ELF-1 (cell line): ENCODE measurements around the gene IL1RAPL1.
A peak's percentile ranks its signal among the peaks of the same experiment; 100 is the strongest.
"Not testable (repeated sequence)": the region's sequence is repeated elsewhere in the genome, so short reads cannot be mapped to it uniquely, and the experiment has no call there.

Experiments
- DNase-seq: peaks from one replicate; pipeline ENCODE4 v3.0.0-alpha.2; 2016; ENCODE audit warnings: low read depth, low spot score

The IL1RAPL1 gene

DNA sequence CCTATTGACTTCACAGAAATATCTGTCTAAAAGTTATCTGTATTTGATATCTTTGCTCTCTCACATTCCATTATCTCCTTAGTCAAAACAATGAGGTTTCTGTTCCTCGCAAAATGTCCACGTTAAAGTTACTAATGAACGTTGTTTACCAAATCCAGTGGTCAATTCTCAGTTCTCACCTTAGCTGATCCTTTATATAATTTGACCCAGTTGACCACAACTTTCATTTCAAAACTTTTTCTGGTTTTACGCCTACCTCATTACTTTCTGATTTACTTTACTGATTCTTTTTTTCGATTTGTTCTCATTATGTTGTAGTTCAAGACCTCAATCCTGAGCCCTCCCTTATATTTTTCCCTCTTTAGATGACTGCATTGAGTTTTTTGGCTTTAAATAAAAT lies 186.6 kb downstream of the IL1RAPL1 start:
- DNase-seq: no peak

DNA sequence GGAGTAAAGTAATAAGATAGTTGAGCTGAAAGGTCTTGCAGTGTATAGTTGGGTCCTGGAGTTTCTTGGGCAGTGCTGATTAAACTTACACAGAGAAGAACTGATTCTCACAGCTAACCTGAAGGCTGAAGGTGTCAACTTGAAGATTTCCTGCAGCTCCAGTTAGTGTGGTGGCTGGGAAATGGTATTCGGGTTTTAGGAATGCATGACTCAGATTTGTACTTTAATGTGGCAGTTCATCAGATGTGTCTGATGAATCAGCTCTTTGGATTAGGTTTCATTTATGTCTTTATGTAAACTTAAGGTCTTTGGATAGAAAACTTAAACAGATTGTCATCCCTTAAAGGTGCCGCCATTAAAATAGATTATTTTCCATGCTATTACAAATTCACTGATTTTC lies 200.0 kb downstream of the IL1RAPL1 start:
- DNase-seq: no peak

DNA sequence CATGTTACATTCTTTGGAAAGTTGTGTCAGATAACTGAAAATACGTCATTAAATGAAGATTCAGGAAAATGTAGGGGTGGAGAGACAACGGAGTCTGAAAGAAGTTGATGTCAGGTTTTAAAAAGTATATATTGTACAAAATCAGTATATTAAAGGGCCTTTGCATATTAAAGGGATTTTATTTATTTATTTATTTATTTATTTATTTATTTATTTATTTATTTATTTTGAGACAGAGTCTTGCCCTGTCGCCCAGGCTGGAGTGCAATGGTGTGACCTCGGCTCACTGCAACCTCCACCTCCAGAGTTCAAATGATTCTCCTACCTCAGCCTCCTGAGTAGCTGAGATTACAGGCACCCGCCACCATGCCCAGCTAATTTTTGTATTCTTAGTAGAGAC lies 213.4 kb downstream of the IL1RAPL1 start:
- DNase-seq: not testable (repeated sequence)

DNA sequence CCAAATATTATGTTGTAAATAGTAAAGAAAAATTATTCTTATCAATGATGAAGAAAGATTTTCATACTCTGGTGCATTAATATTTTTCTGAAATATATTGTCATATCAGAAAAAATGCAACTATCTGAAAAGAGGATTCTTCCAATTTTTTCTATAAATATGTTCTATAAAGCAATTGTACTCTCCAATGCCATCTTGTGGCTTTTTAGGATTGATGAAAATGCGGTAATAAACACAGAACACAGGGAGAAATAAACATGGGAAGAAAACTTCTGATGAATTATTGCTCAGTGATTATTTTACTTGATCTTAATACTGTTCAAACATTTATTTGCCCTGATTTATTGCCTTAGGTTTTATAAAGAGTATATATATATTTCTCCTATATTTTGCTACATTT lies 215.4 kb downstream of the IL1RAPL1 start:
- DNase-seq: no peak

DNA sequence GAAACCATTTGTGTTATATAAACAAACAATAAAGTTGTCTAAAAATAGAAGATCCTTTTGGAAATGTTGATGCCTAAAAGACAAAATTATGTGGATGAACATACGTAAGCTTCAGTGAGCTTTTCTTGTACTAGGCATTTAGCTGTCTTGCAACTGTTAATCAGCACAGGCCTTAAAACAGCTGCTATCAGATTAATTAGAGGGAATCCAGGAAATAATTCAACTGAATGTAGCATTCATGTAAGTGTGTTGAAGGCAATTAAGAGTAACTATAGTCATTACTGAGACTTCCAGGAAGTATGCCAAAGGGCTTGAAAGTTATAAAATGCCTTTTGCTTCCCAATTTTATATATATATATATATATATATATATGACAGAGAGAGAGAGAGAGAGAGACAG lies 248.7 kb downstream of the IL1RAPL1 start:
- no peak for DNase-seq

DNA sequence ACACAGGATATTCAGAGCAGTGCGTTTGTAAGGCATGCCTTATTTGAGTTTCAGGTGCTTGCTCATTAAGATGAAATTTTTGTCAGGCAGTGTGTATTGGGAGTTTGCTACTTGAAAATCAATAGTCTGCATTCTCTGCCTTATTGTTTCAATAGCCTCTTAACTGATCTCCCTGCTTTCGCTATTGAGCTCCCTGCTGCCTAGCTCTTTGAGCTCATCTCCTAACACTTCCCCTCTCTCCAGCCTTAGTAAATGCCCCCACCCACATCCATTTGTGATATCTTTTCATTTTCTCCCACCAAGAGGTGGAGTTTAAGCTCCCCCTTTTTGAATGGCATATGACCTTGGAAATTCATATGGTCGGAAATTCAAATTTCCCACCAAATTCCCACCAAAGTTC lies 256.6 kb downstream of the IL1RAPL1 start:
- DNase-seq: no peak

DNA sequence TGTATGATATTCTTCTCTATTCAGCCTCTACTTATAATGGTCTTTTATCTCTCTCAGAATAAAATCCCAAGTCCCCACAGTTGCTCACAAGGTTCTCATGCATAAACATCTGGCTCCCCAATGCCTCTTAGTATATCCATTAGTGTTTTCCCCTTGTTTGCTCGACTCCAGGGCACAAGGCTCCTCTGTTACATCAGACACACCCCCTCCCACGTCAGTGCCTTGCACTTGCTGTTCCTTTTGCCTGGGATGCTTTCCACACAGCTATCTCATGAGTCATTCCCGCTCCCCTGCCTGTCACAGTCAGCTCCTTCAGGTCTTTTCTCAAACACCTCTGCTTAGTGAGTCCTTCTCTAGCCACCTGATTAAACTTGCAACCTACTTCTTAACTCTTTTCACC lies 260.2 kb downstream of the IL1RAPL1 start:
- DNase-seq: peak; percentile 39

DNA sequence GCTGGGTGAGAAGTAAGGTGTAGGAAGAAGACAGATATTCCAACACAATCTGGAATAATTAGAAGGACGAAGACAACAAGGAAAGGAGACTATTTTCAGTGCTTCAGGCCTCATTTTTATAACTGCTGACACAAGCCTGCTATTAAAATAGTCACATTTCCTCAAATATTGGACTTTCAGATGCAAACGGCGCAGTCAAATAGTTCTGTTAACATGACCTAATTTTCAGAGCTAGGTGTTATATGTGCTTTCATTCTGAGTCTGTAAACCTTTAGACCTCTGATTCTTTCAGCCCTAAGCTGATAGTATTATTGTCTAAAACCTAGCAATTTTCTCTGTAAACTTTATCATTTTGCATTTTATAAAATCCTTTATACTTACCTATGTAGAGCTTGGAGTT lies 261.5 kb downstream of the IL1RAPL1 start:
- no peak for DNase-seq

DNA sequence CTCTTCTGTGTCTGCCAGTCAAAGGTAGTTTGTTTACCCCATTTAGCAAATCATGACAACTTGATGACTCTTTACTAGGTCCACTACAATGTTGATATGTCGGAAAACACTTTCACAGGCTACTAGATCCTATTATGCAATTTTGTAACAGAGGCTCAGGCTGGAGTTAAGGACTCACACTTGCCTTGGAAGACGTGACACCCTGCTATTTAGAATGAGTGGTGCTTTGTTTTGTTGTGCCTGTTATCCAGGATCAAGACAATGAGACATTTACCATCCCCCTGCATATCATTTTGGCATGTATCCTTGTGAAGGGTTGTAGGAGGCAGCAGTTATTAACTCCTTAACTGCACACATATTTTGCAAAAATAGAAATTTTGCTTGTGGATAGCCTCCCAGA lies 263.7 kb downstream of the IL1RAPL1 start:
- DNase-seq: no peak

DNA sequence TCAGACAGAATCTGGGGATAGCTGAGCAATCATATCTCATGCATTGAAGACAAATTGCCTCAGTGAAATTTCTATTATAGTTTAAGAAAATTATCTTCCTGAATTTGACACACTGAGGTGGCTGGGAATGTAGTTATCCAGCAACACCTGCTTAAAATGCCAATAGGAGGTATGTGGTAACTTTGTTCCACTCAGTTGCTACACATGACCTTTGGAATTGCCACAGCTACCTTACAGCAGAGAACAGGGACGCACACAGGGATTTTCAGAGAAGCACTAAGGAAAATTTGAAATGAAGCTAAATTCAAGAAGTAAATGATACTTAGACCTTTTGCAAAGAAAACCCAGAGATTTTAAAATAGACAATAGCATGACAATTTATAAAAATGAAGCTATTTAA lies 264.6 kb downstream of the IL1RAPL1 start:
- DNase-seq: no peak

DNA sequence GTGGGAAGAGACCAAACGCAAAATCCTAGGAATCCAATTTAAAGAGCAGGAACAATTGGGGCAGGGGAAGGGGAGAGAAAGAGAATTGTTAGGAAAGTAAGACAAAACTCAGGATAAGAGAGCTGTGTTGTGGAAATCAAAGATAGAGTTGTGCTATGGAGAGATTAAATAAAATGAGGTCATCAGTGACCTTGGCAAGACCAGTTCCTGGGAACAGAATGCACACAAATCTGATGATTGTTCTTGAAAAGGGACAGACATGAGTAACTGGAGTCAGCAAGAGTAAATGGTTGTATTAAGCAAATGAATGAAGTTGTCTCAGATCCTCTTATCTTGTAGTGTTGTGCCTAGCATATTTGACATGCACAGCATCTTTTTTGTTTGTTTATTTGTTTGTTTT lies 267.4 kb downstream of the IL1RAPL1 start:
- no peak for DNase-seq

DNA sequence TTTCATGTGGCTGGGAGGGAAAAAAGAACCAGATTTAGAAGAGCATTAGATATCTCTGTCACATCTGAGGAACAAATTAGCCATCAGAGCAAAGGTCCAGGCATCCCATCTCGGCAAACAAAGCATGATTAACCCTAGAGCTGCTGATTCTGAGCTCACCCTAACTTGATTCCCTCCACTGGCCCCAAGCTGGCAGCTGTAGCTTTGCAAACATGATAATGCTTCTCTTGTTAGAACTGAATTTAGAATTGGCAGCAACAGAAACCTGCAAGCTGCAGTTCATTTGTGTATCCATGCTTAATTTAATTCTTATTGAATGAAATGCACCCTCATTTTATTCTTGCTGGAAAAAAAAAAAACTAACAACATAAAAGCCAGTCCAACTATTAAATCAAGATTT lies 289.2 kb downstream of the IL1RAPL1 start:
- DNase-seq: no peak

DNA sequence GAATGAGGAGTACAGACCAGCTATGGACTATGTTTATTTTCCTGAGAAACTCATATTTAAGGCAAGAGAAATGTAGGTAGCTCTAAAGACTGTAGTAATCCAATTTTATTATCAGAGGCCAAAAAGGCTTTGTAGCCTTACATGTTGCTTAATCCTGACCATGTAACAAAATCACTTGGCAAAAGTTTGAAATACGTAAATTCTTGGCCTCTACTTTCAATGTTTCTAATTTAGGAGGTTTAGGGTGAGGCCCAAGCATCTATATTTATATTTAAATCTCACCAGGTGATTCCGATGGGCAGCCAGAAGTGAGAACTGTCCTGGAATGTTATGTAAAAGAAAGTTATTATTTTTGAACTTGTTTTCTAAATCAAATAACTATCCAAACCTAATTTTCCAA lies 289.7 kb downstream of the IL1RAPL1 start:
- DNase-seq: no peak

DNA sequence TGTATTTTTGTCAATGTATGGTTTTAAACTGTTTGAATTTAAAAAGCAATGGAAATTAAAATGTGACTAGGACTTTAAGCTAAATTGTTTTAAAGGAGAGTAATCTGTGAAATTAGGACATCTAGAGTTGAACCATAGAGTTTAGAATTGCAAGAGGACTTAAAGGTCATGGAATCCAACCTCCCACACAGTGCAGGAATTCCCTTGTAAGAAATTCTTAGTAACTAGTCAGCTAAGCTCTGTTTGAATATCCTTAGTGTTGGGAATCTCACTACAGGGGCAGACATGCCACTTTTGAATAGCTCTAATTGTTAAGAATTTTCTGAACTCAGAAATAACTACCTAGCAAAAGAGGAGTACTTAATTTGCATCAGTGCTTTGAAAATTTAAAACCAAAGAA lies 292.9 kb downstream of the IL1RAPL1 start:
- no peak for DNase-seq

DNA sequence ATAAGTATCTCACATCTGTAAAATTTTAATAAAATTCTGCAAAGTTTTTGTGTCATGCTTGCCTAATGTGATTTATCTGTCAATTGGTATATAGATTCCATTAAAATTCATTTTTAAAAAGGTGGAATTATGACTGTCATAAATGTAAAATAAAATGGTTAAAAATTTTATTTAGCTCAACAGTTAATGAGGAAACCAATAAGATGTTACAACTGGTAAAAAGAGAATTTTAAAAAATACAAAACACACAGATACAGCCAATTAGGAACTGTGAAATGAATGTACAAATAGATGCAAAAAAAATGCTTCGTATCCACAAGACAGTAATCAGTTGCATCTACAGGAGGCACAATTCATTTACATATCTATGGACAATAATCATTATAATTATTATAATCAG lies 297.6 kb downstream of the IL1RAPL1 start:
- no peak for DNase-seq

DNA sequence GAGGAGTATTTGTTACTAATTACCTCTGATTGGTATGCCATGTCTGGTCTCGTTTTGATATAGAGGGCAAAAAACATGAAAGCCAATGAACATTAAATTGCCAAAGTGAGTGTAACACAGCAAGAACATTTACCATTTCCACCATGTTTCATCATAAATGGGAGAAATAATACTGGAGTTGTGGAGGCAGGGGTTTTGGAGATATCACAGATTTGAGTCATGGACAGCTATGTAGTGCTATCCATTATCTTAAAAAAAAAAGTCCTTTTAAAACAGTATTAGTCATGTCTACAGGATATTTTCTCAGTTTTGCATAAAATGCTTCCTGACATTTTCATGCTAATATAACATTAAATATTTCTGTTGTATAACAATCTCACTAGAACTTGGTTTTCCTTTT lies 301.2 kb downstream of the IL1RAPL1 start:
- DNase-seq: no peak

DNA sequence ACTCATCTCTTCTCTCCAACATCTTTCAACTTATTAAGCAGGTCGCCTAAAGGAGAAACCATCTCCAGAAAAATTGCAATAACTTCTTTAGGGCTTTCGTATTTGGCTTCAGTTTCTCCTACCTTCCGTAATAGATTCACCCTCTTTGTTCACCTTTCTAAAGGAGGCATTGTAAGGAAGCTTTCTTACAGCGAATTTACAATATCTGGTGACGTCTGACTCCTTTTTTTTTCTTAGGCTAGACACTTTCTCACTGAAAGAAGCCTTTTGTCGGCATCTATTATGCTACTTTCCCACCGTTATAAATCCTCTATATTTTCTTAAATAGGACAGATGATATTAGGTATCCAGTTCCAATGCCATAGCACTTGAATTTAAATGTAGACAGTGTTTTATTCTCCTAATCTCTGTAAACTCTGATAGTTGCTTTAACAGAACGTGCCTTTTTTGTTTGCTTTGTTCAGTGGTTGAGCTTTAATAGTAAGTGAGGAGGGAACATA lies 302.4 kb downstream of the IL1RAPL1 start:
- DNase-seq: no peak

DNA sequence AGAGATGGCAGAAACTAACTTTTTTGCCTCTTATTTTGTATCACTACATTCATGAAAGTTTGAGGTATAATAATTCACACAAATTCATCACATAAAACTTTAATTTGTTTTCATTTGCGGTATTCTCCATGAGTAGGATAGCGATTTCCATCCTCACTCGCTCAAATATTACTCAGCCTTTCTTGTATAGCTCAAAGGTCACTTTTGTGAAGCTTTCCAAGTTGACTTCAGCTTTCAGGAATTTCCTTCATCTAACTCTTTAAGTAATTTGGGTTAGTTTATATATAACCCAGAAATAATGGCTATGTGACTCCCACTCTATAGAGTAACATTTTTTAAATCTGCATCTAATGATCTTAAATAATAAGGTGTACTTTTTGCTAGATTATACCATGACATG lies 314.4 kb downstream of the IL1RAPL1 start:
- no peak for DNase-seq

DNA sequence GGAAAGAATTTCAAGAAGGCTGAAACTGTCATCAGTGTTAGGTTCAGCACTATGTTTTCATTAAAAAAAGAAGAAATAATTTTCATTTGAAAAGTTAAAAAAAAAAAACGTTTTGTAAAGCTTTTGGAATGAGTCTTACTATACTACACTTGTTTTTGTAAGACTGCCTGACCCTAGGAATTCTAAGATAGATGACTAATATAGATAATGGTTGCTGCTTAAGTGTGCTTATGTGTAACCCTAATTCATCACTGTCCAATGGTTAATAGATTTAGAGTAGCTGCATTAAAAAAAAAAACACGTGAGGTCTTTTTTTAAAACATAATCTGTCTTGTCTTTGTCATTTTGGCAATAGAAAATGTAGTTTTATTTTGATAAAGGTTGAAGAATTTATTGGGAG lies 323.2 kb downstream of the IL1RAPL1 start:
- DNase-seq: no peak

DNA sequence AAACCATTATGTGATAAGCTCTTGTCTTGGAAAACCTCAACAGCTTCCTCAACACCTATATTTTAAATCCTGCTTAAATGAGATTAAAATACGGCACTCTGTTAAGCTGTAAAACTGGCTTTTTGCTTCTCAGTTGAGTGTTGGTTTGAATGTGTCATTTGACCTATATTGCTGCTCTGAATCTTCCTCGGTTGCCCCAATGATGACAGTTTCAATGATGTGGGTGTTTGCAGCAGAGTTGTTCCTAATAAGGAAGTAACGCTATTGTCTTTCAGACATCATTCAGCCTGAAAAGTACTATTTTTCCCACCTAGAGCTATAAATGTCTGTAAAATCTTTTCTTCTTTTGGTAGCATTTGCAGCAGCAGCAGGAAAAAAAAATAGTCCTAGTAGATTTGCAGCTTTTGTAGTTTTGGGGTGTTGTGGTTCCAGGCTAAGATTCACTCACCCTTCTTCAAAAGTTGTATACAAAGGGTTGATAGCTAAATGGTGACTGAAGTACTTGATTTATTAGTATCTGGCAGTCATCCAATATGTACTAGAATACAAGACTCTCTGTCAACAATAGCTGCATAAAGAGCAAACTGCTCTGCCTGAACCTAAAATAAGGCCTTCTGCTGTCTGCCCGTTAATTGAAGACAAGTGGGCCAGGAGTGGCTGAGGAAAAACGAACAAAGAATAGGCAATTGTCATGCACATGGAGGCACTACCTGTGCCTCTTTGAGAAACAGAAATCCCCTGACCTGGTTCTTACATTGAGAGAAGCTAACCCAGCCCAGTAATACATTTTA lies 333.1 kb downstream of the IL1RAPL1 start:
- DNase-seq: peak; percentile 15

DNA sequence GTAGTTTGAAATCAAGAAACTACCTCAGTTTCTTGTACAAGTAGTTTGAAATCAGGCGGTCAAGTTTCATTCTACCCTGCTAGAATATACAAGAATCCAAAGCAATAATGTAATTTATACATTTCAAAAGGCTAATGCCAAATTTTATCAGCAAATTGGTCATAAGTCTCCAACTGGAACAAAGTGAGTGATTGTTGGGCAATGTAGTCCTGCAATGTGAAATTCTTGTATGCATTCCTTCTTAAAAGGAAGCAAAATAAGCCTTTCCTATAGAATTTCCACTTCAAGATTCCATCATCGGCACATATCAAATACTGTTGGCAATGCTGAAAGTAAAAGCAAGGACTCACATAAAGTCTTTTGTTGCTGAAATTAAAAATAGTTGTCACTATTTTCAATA lies 334.9 kb downstream of the IL1RAPL1 start:
- DNase-seq: no peak

DNA sequence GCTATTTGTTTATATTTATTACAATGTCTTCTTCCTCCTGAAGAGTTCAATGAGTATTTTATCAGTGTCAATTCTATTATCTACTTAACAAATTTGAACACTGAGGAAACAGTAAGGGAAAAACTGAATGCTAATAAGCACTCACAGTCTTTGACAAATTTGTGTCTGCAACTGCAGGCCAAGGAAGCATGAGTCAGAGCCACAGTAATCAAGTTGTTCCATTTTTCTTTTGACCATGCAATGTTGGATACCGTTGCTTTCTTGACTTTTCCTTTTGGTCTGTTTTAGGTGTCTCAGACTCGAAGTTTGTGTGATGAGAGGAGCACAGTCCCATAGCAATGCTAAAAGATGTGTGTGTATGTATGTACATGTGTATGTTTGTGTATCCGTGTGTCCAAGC lies 359.6 kb downstream of the IL1RAPL1 start:
- DNase-seq: no peak

DNA sequence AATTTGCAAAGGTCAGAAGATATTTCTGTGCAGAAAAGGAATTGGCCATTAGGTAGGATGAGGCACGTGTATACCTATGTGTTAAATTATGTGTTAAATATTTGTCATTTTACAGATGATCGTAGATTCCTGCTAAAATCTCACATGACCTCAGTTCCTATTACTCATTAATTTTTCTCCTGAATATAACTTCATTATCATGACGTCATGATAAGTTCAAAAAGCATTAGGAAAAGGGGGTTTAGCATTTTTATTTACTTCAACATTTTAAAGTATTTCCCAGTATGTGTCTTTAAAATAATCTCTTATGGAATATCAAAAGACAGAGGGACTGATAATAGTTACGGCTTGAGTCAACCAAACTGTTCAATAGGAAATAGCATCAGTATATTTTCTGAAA lies 372.8 kb downstream of the IL1RAPL1 start:
- DNase-seq: no peak

DNA sequence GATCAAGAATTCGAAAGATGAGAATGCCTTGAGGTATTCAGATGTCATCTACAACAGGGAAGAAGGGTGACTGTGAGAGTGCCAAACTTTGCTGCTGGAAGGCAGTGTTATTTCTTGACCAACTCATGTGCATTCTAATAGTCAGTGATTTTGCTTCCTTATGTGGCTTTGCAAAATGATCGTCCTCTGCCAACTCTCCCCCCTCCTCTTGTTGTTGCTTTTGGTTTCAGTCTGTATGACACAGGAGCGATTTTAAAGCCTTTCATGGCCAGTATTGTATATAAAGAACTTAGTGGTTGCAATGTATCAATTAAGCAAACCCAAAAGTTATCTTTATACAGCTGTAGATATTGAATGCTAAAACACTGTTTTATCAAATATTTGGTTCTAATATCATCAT lies 379.1 kb downstream of the IL1RAPL1 start:
- no peak for DNase-seq
